C4-2B (cell line): ENCODE measurements around the gene RFX6.

Source experiments
- H3K27ac ChIP-seq: fragments of 450-650 bp; 2 replicates; pipeline ENCODE4 v1.5.1; 2017
- CTCF ChIP-seq: fragments of 450-650 bp; conservative IDR thresholded peaks from 2 replicates; pipeline ENCODE4 v1.5.1; 2017; ENCODE audit warnings: mild to moderate bottlenecking
- ZFX ChIP-seq: fragments of 450-650 bp; IDR thresholded peaks from 2 replicates; pipeline ENCODE4 v1.6.1; 2017

The RFX6 gene

GRCh38 chr6:116895935-116896334 lies 18.9 kb downstream of the RFX6 start:
- TF ChIP-seq CTCF (no peak), ZFX (no peak)
- no peak overlapping the region for H3K27ac ChIP-seq

- H3K27ac ChIP-seq = no peak overlapping the region
- TF ChIP-seq CTCF = no peak
- no peak for TF ChIP-seq ZFX
Measured at GRCh38 chr6:116902634-116903033, 25.6 kb downstream of the RFX6 start.

DNA sequence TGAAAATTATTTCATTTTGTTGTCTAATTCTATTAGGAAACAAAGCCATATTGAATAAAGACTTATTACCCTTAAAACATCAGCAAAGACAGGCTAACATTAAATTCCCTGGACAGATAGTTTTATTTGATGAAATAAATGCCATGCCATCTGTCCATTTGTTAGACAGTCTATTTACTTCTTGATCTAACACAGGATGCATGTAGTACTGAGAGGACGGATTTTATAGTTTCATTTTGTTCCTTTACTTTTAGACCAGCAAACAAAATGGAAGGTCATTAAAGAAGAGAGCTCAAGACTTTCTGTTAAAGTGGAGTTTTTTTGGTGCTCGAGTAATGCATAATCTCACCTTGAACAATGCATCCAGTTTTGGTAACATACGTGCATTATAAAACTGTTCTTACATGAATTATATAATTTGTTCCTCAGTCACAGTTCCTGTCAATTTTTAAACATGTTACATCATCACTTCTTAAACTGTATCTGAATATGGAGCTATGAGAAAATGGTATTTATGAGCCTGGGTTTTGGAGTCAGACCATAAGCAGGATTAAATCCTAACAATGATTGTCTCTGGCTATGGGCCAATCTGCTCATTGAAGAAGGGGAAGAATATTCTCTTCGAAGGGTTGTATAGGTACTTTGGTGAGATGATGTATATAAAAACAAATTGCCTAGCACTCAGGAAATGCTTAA lies 46.0 kb downstream of the RFX6 start:
- TF ChIP-seq ZFX = no peak
- TF ChIP-seq CTCF = no peak
- H3K27ac ChIP-seq = no peak overlapping the region

- TF ChIP-seq ZFX = no peak
- TF ChIP-seq CTCF = no peak
- H3K27ac ChIP-seq = no peak overlapping the region
Measured at GRCh38 chr6:116924245-116924644, 47.2 kb downstream of the RFX6 start.

- TF ChIP-seq ZFX (no peak), CTCF (no peak)
- no peak overlapping the region for H3K27ac ChIP-seq
Measured at GRCh38 chr6:116925088-116925794, 48.2 kb downstream of the RFX6 start.

DNA sequence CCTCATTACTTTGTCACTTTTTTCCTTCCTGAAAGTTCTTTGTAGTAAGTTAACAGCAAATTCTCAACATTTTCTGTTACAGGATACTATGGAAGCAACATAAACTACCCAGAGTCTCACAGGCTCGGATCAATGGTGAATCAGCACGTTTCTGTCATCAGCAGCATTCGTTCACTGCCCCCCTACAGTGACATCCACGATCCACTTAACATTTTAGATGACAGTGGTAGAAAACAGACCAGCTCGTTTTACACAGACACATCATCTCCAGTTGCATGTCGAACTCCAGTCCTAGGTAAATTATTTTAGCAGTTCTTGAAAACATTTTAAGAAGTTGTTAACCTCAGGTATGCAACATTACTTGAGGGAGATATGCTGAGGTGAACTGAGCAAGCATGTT lies 51.6 kb downstream of the RFX6 start:
- no peak for TF ChIP-seq ZFX
- TF ChIP-seq CTCF = no peak
- H3K27ac ChIP-seq = no peak overlapping the region

GRCh38 chr6:116929825-116930224 lies 52.8 kb downstream of the RFX6 start:
- no peak overlapping the region for H3K27ac ChIP-seq
- TF ChIP-seq CTCF (no peak), ZFX (no peak)
